Erythroblast (primary cell): ENCODE data around the gene MED16.
"Not testable (repeated sequence)": the region's sequence is repeated elsewhere in the genome, so short reads cannot be mapped to it uniquely, and the experiment has no call there.

Experiments
- DNase-seq, 2 experiments: peaks; one replicate each; lab custom pipeline; 2025; lab: John Stamatoyannopoulos, UW
- GATA1 ChIP-seq: IDR thresholded peaks from 2 replicates; pipeline ENCODE4 v1.6.1; 2011; ENCODE audit warnings: low read depth, mild to moderate bottlenecking, control low read depth, low read length, moderate library complexity
- POLR2A ChIP-seq: IDR thresholded peaks from 2 replicates; pipeline ENCODE4 v1.6.1; 2011; ENCODE audit warnings: mild to moderate bottlenecking, low read length

The MED16 gene

GRCh38 chr19:845707-846521, 47.1 kb downstream of the MED16 start:
- TF ChIP-seq POLR2A (no peak), GATA1 (no peak)
- no peak for DNase-seq

DNA sequence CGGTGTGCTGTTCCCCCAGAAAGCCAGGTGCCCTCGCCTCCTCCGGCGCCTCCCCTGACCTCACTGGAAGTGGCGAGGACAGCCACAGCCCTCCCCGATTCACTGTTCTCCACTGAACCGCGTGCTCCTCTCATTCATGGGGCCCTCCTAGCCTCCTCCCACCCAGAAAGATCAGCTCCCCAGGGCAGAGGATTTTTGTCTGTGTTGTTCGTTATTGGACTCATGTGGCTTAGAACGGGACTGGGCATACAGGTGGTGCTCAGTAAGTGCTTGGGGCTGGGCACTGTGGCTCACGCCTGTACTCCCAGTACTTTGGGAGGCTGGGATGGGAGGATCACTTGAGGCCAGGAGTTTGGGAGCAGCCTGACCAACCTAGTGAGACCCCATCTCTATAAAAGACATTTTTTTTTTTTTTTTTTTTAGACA, 48.4 kb downstream of the MED16 start:
- no peak for DNase-seq
- TF ChIP-seq POLR2A (no peak), GATA1 (no peak)

DNA sequence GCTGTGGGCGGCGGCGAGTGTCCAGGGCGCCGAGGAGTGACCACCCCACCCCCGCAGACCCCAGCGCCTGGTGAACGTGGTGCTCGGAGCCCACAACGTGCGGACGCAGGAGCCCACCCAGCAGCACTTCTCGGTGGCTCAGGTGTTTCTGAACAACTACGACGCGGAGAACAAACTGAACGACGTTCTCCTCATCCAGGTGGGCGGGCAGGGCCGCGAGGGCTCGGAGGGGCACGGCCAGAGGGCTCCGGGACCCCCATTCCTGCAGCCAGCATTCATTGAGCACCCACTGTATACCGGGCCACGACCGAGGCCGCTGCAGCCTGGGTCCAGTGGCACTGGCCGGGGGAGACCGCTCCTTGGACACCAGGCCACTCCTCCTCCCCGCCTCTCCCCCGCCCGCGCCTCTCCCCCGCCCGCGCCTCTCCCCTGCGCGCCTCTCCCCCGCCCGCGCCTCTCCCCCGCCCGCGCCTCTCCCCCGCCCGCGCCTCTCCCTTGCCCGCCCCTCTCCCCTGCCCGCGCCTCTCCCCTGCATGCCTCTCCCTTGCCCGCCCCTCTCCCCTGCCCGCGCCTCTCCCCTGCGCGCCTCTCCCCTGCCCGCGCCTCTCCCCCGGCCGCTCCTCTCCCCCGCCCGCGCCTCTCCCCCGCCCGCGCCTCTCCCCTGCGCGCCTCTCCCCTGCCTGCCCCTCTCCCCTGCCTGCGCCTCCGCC, 49.0 kb downstream of the MED16 start:
- TF ChIP-seq POLR2A (no peak), GATA1 (no peak)
- DNase-seq, result no peak

- TF ChIP-seq GATA1, result no peak
- TF ChIP-seq POLR2A, result no peak
- DNase-seq, result no peak
Measured at GRCh38 chr19:843180-843835, 49.7 kb downstream of the MED16 start.

DNA sequence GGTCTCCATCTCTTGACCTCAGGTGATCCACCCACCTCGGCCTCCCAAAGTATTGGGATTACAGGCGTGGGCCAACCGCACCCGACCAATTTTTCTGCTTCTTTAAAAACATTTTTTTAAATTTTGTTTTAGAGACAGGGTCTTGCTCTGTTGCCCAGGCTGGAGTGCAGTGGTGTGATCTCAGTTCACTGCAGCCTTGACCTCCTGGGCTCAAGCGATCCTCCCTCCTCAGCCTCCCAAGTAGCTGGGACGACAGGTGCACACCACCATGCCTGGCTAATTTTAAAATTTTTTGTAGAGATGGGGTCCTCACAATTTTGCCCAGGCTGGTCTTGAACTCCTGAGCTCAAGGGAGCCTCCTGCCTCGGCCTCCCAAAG, 50.2 kb downstream of the MED16 start:
- not testable (repeated sequence) for DNase-seq

- no peak for TF ChIP-seq GATA1
- TF ChIP-seq POLR2A, result no peak
- DNase-seq, result no peak
Measured at GRCh38 chr19:840519-841206, 52.3 kb downstream of the MED16 start, which contains the start of gene PRTN3. PRTN3 (plus strand) TSS chr19:840999; CDS start chr19:841009, 10 bp downstream.

- no peak for TF ChIP-seq POLR2A
- TF ChIP-seq GATA1, result no peak
- DNase-seq, result no peak
Measured at GRCh38 chr19:835210-835810, 57.7 kb downstream of the MED16 start.

GRCh38 chr19:834216-834615, 58.8 kb downstream of the MED16 start:
- no peak for DNase-seq
- no peak for TF ChIP-seq GATA1

GRCh38 chr19:831407-832369, 61.3 kb downstream of the MED16 start:
- TF ChIP-seq GATA1 (no peak), POLR2A (no peak)
- no peak for DNase-seq

- TF ChIP-seq POLR2A (no peak), GATA1 (no peak)
- DNase-seq, result no peak
Measured at GRCh38 chr19:829129-829758, 63.7 kb downstream of the MED16 start.

DNA sequence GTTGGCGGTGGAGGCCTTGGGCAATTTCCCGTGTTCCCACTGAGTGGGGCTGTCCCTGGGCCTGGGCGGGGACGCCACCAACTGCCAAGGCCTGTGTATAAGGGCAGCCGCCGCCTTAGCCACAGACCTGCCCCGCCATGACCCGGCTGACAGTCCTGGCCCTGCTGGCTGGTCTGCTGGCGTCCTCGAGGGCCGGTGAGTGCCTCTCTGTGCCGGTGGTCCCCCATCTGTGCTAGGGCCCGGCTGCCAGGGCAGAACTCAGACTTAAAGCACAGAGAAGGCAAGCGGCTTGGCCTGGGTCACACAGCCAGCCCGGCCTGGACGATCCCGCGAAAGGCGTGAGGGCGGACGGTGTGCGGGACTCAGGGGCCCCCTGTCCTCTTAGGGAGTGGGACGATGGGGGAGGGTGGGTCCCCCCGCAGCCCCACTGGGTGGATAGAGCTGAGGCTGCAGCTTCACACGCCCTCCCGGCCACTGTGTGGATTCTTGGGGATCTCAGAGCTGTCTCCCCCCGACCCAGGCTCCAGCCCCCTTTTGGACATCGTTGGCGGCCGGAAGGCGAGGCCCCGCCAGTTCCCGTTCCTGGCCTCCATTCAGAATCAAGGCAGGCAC, 65.2 kb downstream of the MED16 start, which contains the start of gene AZU1:
AZU1 (plus strand) TSS at position 128 of the 612 bp plus-strand sequence; CDS start at position 138, 10 bp downstream.
- no peak for TF ChIP-seq GATA1
- no peak for TF ChIP-seq POLR2A
- DNase-seq, result no peak
